ENCODE measurements around the gene NID1. TPM values are rescaled to one million over a fixed set of nuclear protein-coding genes. Genes with fewer than 3 reads are reported as not detected.

NID1 gene
- total RNA-seq, 1 experiment from 2014 or later = 11.1 TPM

DNA sequence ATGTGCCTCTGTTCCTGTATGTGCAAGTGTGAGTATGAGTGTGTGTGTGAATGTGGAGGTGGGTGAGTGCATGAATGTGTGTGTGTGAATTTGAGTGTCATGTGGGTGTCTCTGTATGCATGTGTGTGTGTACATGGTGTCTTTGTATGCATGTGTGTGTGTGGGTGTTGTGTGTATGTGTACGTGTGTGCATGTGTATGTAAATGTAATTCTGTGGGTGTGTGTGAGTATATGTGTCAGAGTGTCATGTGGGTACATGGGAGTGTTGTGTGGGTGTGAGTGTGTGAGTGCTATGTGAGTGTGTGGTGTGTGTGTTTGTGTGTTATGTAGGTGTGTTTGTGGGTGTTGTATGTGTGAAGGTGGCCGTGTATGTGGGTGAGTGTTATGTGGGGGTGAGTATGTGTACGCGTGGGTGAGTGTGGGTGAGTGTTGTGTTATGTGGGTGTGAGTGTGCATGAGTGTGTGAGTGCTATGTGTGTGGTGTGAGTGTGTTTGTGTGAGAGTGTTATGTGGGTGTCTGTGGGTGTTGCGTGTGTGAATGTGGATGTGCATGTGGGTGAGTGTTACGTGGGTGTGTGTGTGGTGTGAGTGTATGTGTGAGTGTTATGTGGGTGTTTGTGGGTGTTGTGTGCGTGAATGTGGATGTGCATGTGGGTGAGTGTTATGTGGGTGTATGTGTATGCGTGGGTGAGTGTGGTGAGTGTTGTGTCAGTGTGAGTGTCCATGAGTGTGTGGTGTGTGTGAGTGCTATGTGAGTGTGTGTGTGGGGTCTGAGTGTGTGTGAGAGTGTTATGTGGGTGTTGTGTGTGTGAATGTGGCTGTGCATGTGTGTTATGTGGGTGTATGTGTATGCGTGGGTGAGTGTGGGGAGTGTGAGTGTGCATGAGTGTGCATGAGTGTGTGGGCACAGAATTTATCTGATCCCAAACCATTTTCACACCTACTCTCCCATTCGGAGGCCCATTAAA, 36.6 kb upstream of the NID1 start:
- Histone ChIP-seq H3K79me2 (ENCODE audit: low read length) (no peaks in the 10 kb centered on the region), H3K4me3 (ENCODE audit: low read length) (no peak overlapping the region), H3K4me1 (ENCODE audit: insufficient read depth, low read length) (no peaks in the 10 kb centered on the region), H3F3A (ENCODE audit: low read length, unreplicated experiment) (peaks cover 12% of the 10 kb centered on the region), H4K20me1 (ENCODE audit: low read length) (no peaks in the 10 kb centered on the region), H3K4me2 (ENCODE audit: low read length) (no peak overlapping the region), H3K9me2 (replicated peaks; ENCODE audit: low read length) (no peaks in the 10 kb centered on the region), H3K9me3 (ENCODE audit: low read length) (peaks cover 13% of the 10 kb centered on the region), H3K36me3 (ENCODE audit: low read depth, low read length) (peaks cover 3% of the 10 kb centered on the region; the same call in 1 of the 2 replicates), H3K27me3 (ENCODE audit: low read length) (no peaks in the 10 kb centered on the region), H3K9ac (ENCODE audit: low read length) (no peak overlapping the region), H3K27ac (ENCODE audit: low read length) (no peak overlapping the region), H2AFZ (ENCODE audit: low read length) (no peak overlapping the region)
- intact Hi-C loops (cut with micrococcal nuclease) = no loop called here
- no peak for DNase-seq
- CTCF ChIA-PET = no interaction called here
- TF ChIP-seq EZH2phosphoT487 (IDR thresholded peaks at IDR 0.05; ENCODE audit: borderline replicate concordance, low read length) (no peak), EZH2 (IDR thresholded peaks at IDR 0.05; ENCODE audit: low read length, unreplicated experiment) (no peak)
- TF ChIP-seq, protein P1, sequence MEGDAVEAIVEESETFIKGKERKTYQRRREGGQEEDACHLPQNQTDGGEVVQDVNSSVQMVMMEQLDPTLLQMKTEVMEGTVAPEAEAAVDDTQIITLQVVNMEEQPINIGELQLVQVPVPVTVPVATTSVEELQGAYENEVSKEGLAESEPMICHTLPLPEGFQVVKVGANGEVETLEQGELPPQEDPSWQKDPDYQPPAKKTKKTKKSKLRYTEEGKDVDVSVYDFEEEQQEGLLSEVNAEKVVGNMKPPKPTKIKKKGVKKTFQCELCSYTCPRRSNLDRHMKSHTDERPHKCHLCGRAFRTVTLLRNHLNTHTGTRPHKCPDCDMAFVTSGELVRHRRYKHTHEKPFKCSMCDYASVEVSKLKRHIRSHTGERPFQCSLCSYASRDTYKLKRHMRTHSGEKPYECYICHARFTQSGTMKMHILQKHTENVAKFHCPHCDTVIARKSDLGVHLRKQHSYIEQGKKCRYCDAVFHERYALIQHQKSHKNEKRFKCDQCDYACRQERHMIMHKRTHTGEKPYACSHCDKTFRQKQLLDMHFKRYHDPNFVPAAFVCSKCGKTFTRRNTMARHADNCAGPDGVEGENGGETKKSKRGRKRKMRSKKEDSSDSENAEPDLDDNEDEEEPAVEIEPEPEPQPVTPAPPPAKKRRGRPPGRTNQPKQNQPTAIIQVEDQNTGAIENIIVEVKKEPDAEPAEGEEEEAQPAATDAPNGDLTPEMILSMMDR (conservative IDR thresholded peaks at IDR 0.05; ENCODE audit: low read depth, low read length) = no peak
- BruUV-seq (replicated peaks) = no TSS peak
- POLR2A ChIA-PET (ENCODE audit: unreplicated experiment) = no interaction called here
- ATAC-seq = no peak

DNA sequence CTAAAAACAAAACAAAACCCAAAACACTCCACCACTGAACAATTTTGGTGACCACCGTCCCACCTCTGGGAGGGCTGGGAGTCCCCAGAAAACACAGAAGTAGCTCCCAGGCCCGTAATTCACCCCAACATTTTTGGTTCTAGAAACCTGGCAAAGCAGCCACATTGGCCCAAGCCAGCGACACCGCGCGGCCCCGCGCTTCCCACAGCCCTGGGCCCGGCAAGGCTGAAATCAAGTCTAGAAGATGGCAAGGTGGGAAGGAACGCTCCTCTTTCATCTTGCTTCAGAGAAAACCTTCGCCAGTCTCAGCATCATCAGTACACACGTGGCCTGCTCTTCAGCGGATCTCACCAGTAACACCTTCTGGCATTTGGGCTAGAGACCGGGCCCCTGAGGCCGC, 35.9 kb upstream of the NID1 start:
- Histone ChIP-seq H4K20me1 (ENCODE audit: low read length) (no peaks in the 10 kb centered on the region), H3K4me2 (ENCODE audit: low read length) (no peak overlapping the region), H3K4me1 (ENCODE audit: insufficient read depth, low read length) (no peaks in the 10 kb centered on the region), H3K79me2 (ENCODE audit: low read length) (no peaks in the 10 kb centered on the region), H3K9me2 (replicated peaks; ENCODE audit: low read length) (no peaks in the 10 kb centered on the region), H3K27ac (ENCODE audit: low read length) (no peak overlapping the region), H3K9me3 (ENCODE audit: low read length) (peaks cover 14% of the 10 kb centered on the region), H2AFZ (ENCODE audit: low read length) (no peak overlapping the region), H3F3A (ENCODE audit: low read length, unreplicated experiment) (peaks cover 19% of the 10 kb centered on the region), H3K27me3 (ENCODE audit: low read length) (no peaks in the 10 kb centered on the region), H3K9ac (ENCODE audit: low read length) (no peak overlapping the region), H3K4me3 (ENCODE audit: low read length) (no peak overlapping the region), H3K36me3 (ENCODE audit: low read depth, low read length) (peaks cover 3% of the 10 kb centered on the region; the same call in 1 of the 2 replicates)
- intact Hi-C loops (cut with micrococcal nuclease) = no loop called here
- DNase-seq (no peak), ATAC-seq (no peak)
- ChIA-PET POLR2A (ENCODE audit: unreplicated experiment) (no interaction called here), CTCF (no interaction called here)
- TF ChIP-seq, protein P1 (conservative IDR thresholded peaks at IDR 0.05; ENCODE audit: low read depth, low read length) = no peak
- TF ChIP-seq EZH2phosphoT487 (IDR thresholded peaks at IDR 0.05; ENCODE audit: borderline replicate concordance, low read length) (no peak), EZH2 (IDR thresholded peaks at IDR 0.05; ENCODE audit: low read length, unreplicated experiment) (no peak)
- BruUV-seq (replicated peaks) = no TSS peak
